GM12878 (cell line): ENCODE data around the gene CACNA2D3.

Experiments used
- ATF3 ChIP-seq: IDR thresholded peaks from 2 replicates; pipeline ENCODE4 v1.6.1; 2011; ENCODE audit warnings: low read depth, mild to moderate bottlenecking, low read length, moderate library complexity, borderline replicate concordance; ENCODE audit errors: extremely low read depth
- BCLAF1 ChIP-seq: fragments of 450-650 bp; IDR thresholded peaks from 2 replicates; pipeline ENCODE4 v1.6.1; 2017; ENCODE audit warnings: antibody characterized with exemption, mild to moderate bottlenecking, moderate library complexity
- CTCF ChIP-seq, 3 experiments: IDR thresholded peaks in 2 of 3; conservative IDR thresholded peaks in 1 of 3; 2 replicates each; pipeline ENCODE4 v1.5.1; 2011; ENCODE audit warnings: low read depth in 3 of 3, low read length in 3 of 3, mild to moderate bottlenecking in 3 of 3, control low read depth in 2 of 3, moderate library complexity in 2 of 3, inconsistent platforms in 1 of 3, mixed read lengths in 1 of 3; ENCODE audit not compliant: control insufficient read depth in 2 of 3, insufficient read depth in 1 of 3; ENCODE audit errors: extremely low read depth in 1 of 3
- EP300 ChIP-seq, 2 experiments: fragments of 150-350 bp in 1 of 2; IDR thresholded peaks; 2 replicates each; pipeline ENCODE4 v1.6.1; 2011 to 2012; ENCODE audit warnings: low read depth in 2 of 2, low read length in 2 of 2, borderline replicate concordance in 1 of 2, improper control_type of control experiment in 1 of 2, inconsistent platforms in 1 of 2; ENCODE audit not compliant: control insufficient read depth in 1 of 2
- ESRRA ChIP-seq: IDR thresholded peaks from 2 replicates; pipeline ENCODE4 v1.6.1; 2012; ENCODE audit warnings: mild to moderate bottlenecking, low read length, improper control_type of control experiment
- FOXM1 ChIP-seq: IDR thresholded peaks from 2 replicates; pipeline ENCODE4 v1.6.1; 2012; ENCODE audit warnings: low read depth, mild to moderate bottlenecking, inconsistent platforms, low read length, moderate library complexity
- NR2C1 ChIP-seq: fragments of 450-650 bp; IDR thresholded peaks from 2 replicates; pipeline ENCODE4 v1.6.1; 2017; ENCODE audit warnings: antibody characterized with exemption, mild to moderate bottlenecking, moderate library complexity
- POLR2A ChIP-seq: IDR thresholded peaks from 2 replicates; pipeline ENCODE4 v1.6.1; 2011; ENCODE audit warnings: low read depth, mild to moderate bottlenecking, low read length
- POLR2AphosphoS5 ChIP-seq: IDR thresholded peaks from 2 replicates; pipeline ENCODE4 v1.6.1; 2011; ENCODE audit warnings: mild to moderate bottlenecking, low read length, inconsistent platforms
- SIX5 ChIP-seq: IDR thresholded peaks from 2 replicates; pipeline ENCODE4 v1.6.1; 2011; ENCODE audit warnings: mild to moderate bottlenecking, low read depth, low read length, moderate library complexity; ENCODE audit not compliant: severe bottlenecking
- SUZ12 ChIP-seq: fragments of 200-600 bp; sonication (generic); IDR thresholded peaks from one replicate; pipeline ENCODE4 v1.6.1; 2018; ENCODE audit warnings: antibody characterized with exemption, mild to moderate bottlenecking; ENCODE audit not compliant: unreplicated experiment
- TAF1 ChIP-seq: IDR thresholded peaks from 2 replicates; pipeline ENCODE4 v1.6.1; 2011; ENCODE audit warnings: mild to moderate bottlenecking, low read depth, low read length, borderline replicate concordance
- TARDBP ChIP-seq: IDR thresholded peaks from 2 replicates; pipeline ENCODE4 v1.6.1; 2016; ENCODE audit warnings: borderline replicate concordance
- TCF12 ChIP-seq: IDR thresholded peaks from 2 replicates; pipeline ENCODE4 v1.6.1; 2011; ENCODE audit warnings: low read depth, mild to moderate bottlenecking, low read length

GRCh38 chr3:54434756-54435155, 312.4 kb downstream of the CACNA2D3 start:
- TF ChIP-seq POLR2AphosphoS5 = no peak
- TF ChIP-seq ATF3 = no peak
- TF ChIP-seq BCLAF1 = no peak
- TF ChIP-seq CTCF (IDR thresholded peaks at IDR 0.05 in 2 of 3, conservative IDR thresholded peaks at IDR 0.05 in 1 of 3; ENCODE audit: control insufficient read depth in 2 of 3, extremely low read depth in 1 of 3, insufficient read depth in 1 of 3, low read depth in 3 of 3, low read length in 3 of 3) = no peak
- TF ChIP-seq TAF1 = no peak
- TF ChIP-seq EP300 (IDR thresholded peaks at IDR 0.05; ENCODE audit: borderline replicate concordance in 1 of 2, control insufficient read depth in 1 of 2, low read depth in 2 of 2, low read length in 2 of 2) = no peak
- TF ChIP-seq ESRRA = no peak
- TF ChIP-seq FOXM1 = no peak
- TF ChIP-seq TCF12 = no peak
- no peak for TF ChIP-seq NR2C1
- no peak for TF ChIP-seq POLR2A
- TF ChIP-seq TARDBP = no peak
- no peak for TF ChIP-seq SIX5
- no peak for TF ChIP-seq SUZ12
